Ammon's horn (tissue), 1 donor: ENCODE measurements around the gene NPS.

Experiments
- DNase-seq: peaks from one replicate; pipeline ENCODE4 v3.0.0-alpha.2; 2016; ENCODE audit warnings: low spot score

Gene NPS

DNA sequence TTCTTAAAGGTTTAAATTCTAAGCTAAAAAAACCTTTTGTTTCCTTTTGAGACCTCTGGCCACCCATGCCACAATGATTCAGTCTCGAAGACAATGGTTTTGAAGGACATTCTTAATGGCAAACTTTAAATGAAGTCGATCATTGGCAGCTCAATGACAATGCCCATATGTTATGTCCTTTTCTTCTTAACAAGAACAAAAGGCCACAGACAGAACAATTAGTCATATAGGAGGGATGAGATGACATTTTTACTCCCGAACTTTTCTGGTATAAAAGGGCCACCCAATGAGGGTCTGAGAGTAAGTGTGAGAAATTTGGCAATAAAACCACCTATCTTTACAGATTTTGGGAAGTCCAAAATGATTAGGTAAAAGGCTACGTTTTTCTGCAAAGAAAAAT lies at the start of gene NPS:
Gene NPS (plus strand): TSS at position 301 of the 400 bp plus-strand sequence. CDS start 60 bp downstream, at position 361.
- no peak for DNase-seq

- DNase-seq = no peak
Observed at GRCh38 chr10:127500127-127500526, 49.0 kb upstream of the NPS start.

GRCh38 chr10:127506094-127506493 lies 43.0 kb upstream of the NPS start:
- no peak for DNase-seq

DNA sequence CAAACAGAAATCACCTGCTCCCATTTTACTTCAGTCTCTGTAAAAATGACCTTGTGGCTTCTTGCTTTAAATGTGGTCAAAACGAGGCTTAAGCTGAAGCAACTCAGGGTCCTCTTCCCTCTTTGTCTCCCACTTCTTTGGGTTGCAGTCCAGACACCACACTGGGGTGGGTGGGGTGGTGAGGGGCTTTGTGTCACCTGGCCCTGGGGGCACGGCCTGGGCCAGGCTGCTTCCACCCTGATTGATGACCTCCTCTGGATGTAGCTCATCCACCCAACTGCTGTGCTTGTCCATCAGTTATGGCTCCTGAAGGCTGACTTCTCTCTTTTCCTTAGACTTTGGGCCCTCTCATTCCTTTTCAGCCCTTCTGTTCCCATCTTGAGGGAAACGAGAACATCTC lies 26.8 kb upstream of the NPS start:
- no peak for DNase-seq

DNA sequence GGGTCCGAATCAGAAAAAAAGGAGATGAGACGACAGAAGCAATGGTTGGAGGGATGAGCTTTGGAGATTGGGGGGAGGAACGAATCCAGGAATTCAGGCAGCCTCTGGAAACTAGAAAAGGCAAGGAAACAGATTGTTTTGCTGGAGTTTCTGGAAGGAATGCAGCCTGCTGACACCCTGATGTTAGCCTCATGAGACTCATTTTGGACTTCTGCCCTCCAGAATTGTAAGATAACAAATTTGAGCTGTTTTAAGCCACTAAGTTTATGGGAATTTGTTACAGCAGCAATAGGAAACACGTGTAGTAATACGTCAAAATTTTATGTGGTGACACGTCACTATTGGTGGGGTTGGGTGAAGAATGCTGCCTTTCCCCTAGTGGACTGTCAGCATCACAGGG lies 25.6 kb upstream of the NPS start:
- DNase-seq = no peak

DNA sequence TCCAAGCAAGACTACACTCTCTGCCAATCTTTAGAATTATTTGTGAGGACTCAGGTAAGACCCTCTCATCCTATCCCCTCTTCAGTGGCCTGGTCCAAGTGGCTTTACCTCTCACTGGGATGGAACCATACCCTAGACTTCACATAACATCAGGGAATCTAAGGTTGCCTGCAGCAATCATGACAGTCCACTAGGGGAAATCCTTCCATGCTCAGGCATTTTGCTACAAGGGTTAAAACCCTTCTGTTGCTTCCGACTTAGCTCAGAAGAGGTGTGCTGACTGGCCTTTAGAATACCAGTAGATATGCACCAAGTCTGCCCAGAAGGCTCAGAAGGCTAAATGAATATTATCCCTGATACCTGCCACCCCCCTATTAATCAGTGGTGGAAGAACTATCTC lies 24.9 kb upstream of the NPS start:
- DNase-seq = no peak

GRCh38 chr10:127524908-127525665 lies 24.0 kb upstream of the NPS start:
- no peak for DNase-seq

DNA sequence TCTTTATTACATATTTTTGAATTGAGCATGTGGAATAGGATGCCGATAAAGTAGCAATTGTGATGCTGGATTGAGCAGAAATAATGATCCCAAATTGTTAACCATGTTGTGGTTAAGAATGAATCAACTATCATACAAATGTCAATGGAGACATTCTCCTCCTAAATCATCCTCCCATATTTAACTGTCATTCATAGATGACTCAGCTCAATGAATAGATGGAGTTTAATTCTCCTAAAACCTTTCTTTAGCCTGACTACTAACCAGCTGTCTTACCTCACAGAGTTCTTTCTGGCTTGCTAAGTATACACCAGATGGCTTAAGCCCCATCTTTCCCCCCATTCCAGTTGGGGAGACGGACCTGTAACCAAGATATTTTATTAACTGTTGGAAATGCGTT lies 23.4 kb upstream of the NPS start:
- no peak for DNase-seq

- DNase-seq = no peak
Observed at GRCh38 chr10:127526161-127526560, 22.9 kb upstream of the NPS start.

GRCh38 chr10:127527320-127527719 lies 21.8 kb upstream of the NPS start:
- no peak for DNase-seq

GRCh38 chr10:127527891-127528290 lies 21.2 kb upstream of the NPS start:
- DNase-seq = peak; percentile 79

DNA sequence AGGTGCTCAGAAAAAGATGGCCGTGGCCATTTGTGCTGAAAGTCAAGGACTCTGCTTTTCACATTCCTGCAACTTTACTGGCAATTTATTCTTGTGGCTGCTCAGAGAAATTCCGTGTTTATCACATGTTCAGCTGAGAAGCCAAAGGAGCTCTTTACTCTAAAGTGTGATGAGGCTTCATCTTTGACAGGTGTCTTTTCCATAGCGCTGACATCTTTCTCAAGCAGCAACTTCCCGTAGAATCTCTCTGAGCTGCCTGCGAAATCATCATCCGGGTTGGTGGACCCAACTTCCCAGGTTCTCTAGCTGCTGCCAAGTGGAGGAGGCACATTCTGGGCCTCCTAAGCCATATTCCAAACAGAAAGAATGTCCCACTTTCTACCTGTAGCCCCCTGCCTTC lies 16.9 kb upstream of the NPS start:
- DNase-seq = no peak

DNA sequence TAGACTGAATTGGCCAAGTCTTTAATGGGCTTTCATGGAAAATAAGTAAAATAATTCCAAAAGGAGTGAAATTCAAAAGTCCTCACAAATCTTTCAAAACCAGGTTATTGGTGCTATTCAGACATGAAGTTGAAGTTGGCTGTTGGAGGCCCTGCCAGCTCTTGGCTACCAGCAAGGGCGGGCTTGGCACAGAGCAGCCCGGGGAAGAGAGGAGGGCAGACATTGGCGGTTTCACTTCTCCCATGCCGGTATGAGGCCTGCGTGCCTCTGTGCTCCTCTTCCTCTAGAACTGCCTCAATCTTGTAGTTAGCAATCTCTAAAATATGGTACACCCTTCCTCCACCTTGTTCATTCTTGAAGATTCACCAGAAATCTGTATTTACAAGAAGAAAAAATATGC lies 16.4 kb upstream of the NPS start:
- DNase-seq = peak; percentile 54

DNA sequence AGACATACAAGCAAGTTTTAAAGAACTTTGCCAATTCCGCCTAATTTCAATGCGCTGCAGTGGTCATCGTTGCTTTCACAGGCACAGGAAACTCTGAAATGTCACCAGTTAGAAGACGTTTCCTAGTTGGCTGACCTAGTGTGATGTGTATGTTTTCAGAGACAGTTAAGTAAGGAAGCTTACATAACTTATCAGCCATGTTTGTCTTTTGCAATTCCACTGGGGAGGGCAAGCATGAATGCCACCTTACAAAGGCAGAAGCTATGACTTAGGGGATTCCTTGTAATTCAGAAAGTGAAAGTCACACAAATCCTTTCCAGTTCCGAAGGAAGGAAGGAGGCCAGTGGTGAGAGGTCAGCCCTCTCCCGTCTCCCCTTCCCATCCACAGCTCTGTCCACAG lies 15.0 kb upstream of the NPS start:
- DNase-seq = peak; percentile 12

DNA sequence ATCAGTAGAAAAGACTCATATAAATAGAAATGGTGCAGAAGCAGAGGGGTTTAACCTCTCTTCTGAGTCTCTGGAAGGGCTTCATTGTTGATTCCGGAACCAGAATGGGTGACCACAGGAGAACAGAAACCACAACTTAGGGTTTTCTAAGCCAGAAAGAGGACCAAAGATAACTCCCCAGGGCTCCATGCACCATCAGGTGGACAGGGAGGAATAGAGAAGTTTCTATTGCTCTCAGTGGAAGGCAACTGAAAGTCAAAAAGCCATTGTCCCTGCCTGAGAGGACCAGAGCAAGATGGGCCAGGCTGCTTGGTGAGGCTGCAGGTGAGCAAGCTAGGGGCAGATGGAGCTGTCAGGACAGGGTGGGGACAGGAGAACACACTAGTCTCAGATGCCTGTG lies 14.6 kb upstream of the NPS start:
- DNase-seq = no peak

GRCh38 chr10:127535802-127536515 lies 13.2 kb upstream of the NPS start:
- no peak for DNase-seq

- no peak for DNase-seq
Observed at GRCh38 chr10:127536972-127537760, 11.9 kb upstream of the NPS start.

GRCh38 chr10:127537924-127538323 lies 11.2 kb upstream of the NPS start:
- DNase-seq = no peak

DNA sequence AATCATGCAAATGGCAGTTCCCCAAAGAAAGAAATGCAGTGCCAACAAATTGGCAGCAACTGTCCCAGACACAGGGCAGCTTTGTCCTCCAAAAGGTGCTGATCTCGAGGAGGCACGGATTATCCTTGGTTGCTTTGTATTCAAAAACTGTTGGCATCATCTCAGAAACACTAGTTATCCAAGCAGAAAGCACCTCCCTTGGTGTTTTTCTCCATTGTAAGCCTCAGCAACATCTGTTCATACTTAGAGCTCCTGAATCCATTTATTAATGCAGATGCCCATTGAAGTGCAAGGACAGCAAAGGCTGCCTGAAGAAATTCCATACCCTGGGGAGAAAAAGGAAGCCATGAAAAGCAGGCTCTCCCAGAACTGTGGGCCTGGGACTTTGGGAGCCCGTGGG lies 1.1 kb upstream of the NPS start:
- DNase-seq = no peak

GRCh38 chr10:127550861-127551260 lies 1.8 kb downstream of the NPS start:
- peak; percentile 18 for DNase-seq

DNA sequence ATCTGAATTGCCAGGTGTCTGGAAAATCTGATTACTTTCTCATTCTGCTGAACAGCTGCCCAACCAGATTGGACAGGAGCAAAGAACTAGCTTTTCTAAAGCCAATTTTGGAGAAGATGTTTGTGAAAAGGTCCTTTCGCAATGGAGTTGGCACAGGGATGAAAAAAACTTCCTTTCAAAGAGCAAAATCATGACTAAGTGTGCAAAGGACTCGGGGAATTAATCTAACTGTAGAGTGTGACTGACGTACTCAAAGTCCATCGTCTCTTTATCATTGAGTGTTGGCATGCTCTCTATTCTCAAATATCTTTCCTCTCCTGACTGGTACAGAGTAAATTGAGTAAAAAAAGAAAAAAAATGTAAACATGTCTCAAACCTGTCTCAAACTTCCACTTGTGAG lies 3.3 kb downstream of the NPS start:
- no peak for DNase-seq

DNA sequence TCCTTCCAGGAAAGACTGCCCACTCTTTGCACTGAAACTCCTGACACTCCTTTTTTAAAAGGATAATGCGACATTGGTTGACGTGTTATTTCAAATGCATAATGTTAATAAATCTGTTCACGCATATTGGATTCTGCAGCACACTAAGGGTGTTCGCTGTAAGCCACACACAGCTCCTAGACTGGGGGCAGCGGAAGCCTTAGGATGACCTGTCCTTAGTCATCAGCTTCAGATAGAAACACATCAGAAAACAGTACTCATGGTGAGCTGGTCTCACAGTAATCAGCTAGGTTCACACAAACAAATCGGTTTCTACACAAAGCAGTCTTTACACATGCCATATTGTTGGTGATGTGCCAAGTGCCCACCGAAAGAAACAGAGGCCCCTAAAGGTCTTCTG lies 4.3 kb downstream of the NPS start:
- DNase-seq = no peak

- no peak for DNase-seq
Observed at GRCh38 chr10:127556916-127557315, 7.8 kb downstream of the NPS start.
